NCI-H748 (cell line): Measurements from ENCODE around the gene TTL.
"Not testable (repeated sequence)": the region's sequence is repeated elsewhere in the genome, so short reads cannot be mapped to it uniquely, and the experiment has no call there.

Experiments used
- DNase-seq: peaks from one replicate; lab custom pipeline; 2025; ENCODE audit not compliant: unreplicated experiment; lab: John Stamatoyannopoulos, UW

TTL gene

DNA sequence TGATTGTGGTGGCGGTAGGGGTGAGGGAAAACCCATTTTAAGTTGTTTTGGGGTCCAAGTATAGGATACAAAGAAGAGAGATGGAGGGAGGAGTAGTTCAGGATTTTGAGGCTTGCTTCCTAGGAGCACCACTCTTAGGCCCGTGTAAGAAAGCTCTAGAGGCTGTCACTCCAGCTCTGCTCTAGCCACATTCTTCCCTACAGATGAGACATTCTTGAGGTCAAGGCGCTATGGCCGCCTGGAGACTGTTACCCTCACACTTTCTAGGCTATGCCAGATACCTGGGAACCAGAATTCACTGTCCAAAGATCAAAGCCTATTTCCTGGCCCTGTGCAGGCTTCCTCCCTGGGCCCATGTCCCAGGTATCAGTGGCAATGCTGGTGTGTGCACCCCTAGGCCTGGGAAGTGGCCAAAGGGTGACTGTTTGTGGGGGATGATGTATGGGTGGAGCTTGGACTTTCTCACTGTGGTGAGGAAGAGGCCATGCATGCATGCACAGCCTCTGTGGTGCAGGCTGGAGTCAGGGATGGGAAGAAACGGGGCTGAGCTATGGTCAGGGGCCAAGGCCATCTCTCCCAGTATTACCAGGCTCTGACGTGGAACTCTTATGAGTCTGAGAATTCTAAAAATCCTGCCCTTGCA is 7.0 kb upstream of the TTL start:
- DNase-seq, result no peak

DNA sequence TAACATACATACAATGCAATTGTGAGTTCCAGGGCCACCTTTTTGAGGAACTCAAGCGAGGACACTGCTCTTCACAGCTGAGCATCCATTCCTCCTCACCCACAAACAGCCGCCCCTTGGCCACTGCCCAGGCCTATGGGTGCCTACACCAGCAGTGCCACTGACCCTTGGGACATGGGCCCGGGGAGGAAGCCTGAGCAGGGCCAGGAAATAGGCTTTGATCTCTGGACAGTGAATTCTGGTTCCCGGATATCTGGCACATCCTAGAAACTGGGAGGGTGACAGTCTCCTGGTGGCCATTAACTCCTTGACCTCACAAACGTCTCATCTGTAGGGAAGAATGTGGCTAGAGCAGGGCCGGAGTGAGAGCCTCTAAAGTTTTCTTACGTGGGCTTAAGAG is 5.5 kb upstream of the TTL start:
- DNase-seq, result no peak

DNA sequence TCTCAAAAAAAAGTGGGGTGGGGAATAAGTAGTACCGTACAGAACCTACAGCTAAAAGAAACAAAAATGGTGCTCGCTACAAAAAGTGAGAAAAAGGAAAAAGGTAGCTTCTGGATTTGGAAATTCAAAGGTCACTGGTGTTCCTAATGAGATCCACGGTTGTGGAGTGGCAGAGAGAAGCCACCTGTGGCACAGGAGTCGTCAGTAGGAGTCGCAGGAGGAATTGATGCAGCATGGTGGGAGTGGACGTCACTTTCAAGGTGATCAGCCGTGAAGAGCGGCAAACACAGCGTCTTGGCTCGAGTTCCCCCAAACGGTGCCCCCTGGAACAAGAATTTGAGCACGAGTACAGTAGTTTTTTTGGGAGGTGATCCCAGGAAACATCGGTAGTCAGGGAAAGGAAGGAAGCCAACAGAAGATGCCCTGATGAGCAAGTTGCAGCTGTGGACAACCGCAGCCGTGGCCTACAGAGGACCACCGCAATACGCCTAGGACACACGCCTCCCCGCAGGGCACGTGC is 1.4 kb upstream of the TTL start:
- DNase-seq, result peak; percentile 36

DNA sequence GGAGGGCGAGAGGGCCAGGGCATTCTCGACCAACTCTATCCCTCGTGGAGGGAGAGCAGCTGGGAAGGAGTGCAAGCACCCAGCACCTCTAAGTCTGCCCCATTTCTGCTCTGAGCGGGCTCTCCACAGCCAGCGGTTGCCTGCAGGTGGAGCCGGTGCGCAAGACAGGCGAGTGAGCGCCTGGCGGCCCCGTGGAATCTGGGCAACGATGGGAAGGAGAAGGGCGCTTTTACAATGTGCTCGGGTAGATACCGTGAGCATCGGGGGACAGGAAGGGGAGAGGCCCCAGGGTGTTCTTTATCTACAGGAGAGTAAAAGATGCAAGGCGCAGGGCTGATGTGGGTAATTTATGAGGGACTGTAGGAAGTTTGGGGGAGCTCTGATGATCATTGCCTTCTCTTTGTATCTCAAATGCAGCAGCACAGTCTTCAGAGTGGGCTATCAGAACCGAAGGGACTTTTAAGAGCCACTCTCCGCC is 867 bp upstream of the TTL start:
- DNase-seq, result peak; percentile 84

DNA sequence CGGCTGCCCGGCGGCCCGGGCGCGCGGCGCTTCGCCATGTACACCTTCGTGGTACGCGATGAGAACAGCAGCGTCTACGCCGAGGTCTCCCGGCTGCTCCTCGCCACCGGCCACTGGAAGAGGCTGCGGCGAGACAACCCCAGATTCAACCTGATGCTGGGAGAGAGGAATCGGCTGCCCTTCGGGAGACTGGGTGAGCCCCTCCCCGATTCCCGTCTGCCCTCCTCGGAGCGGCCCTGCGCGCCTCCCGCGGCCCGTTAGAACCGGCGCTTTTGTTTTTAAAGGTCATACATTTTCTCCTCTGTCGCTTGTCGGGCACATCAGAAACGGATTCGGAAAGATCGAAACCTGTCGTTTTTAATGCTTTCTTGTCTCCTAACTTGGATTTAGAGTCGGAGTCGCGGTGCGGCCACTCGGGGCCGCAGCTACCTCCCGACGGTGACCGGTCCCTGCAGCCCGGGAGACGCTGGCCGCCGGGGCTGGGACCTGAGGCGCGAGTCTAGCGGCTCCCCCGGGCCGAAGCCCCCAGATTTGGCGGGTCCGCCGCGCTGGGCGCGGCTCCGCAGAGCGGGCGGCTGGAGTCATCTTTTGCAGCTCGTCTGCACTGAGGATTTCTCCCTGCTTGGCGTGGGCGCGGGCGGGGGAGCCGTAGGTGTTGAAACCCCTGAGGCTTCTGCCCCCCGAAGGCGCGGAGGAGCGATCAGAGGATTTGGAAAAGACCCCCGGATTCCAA is 519 bp downstream of the TTL start:
- DNase-seq, result peak; percentile 63

DNA sequence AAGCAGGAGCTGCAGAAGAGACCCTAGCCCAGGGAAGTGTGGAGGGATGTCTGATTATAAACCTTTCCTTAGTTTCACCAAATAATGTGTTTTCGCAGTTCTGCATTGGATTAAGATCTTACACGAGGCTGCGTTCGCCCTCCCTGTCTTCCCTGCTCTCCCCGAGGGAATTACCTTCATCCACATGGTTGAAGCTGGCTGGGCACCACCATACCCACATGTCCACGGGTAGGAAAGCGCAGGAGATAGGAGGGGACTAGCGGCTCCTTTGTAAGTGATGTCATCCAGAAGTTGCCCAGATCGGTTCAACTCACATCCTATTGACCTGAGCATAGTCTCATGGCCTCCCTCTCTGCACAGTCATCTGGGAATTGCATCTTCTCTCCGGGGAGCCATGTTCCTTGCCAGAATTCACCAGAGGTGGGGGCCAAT is 1.1 kb downstream of the TTL start:
- DNase-seq, result peak; percentile 64

DNA sequence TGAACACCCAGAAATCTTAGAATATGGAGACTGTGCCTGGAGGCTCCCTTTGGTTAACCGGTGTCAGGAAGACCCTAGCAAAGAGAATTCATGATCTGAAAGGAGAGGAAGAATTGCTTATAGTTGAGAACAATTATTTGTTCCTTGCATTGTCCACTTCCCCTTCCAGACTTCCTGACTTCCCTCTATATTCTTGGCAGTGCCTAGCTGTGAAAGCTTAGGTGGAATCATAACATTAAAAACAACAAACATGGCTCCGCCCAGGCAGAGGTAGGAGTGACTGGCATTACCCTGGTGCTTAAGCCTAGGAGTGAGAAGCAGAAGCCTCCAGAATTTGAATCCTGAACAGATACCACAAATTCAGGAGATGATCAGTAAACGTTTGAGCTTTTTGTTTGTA is 1.9 kb downstream of the TTL start:
- no peak for DNase-seq

DNA sequence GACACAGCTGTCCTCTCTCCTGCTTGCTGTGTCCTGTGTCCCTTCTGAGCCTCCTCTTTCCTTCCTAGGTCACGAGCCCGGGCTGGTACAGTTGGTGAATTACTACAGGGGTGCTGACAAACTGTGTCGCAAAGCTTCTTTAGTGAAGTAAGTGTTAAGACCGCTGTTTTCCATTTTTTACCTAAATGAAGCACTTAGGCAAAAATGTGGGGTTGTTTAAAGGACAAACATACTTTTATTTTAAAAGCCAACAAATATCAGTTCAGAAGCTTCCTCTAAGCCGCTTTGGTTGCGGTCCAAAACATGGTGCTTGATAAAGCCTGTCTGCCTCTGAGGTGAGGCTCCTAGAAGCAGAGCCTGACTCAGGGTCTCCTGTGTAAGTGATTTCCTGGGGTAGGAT is 3.9 kb downstream of the TTL start:
- DNase-seq, result no peak

DNA sequence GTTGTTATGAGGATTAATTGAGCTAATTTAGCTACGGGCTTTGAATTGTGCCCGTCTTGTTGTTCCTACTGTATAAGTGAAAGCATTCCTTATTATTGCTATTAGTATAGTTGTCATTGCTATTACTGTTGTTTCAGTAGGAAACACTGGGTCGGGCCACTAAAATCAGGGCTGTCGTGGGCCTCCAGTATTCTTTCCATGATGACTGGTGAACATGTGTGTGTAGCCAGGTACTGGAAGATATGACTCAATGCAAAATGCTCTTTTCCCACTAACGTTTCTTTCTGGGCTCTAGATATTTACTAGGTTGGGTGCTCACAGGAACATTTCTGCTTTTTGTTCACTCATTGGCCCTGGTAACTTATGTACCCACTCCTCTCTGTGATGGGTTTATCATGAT is 4.9 kb downstream of the TTL start:
- DNase-seq, result no peak

DNA sequence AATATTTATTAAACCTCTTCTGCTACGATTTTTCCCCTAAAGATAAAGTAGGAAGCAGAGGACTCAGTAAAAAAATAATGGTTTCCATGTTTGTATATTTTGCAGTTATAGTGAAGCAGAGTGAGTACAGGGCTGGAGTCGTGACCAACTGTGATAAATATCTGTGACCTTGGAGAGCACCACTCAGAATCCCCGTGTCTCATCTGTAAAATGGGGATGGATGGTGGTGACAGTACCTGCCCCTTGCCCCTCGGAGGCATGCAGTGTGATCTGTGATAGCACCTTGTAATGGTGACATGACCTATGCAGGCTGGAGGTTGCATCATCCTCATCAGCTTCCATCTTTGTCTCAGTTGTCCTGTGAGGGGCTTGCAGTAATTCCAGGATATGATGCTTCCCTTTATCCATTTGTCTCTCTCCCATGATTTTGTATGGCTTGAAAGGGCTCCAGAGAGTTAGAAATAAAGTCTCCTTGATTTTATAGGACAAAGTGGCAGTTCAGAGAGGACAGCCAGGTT is 5.5 kb downstream of the TTL start:
- no peak for DNase-seq

DNA sequence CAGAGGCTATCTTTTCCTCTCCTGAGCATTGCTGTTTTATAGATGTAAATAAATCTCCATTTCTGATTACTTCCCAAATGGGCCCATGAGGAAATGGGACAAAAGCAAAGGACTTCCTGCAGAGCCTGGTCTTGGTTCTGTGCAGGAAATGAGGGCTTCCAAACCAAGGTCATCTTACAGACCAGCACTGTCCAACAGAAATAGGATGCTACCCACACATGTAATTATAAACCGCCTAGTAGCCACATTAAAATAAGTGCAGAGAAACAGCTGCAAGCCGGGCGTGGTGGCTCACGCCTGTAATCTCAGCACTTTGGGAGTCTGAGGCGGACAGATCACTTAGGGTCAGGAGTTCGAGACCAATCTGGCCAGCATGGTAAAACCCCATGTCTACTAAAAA is 6.2 kb downstream of the TTL start:
- DNase-seq, result peak; percentile 0

DNA sequence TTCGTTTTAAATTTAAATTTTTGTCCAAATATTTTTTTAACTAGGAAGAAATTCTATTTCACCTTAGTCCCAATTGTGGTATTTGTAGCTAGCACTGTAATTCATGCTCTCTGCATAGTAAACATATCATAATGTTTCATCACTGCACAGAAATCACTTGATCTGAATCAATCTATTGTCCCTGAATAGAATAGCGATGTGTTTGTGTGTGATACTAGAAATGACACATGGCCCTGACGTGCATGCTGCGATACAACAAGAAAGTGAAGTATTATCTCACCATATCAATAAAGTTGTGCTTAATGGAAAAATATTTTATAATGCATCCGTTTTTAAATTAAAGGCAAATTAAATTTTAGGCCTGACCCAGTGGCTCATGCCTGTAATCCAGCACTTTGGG is 10.0 kb downstream of the TTL start:
- DNase-seq, result no peak

DNA sequence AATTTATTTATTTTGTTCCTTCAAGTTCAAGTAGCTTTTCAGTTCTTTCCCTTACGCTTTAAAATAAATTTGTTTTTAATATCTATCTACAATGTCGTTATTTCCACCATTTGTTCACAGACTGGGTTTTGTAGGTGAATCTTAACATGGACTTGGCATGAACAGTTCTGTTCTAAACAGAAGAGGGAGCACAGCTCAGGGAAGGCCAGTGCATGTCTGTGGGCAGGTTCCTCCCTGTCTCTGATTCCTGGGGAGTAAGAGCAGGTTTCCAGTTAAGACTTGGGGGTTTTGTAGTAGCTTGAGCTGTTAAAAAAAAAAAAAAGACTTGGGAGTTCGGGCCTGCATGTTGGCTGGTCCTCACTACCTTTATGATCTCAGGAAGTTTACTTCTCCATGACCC is 11.1 kb downstream of the TTL start:
- DNase-seq, result no peak

DNA sequence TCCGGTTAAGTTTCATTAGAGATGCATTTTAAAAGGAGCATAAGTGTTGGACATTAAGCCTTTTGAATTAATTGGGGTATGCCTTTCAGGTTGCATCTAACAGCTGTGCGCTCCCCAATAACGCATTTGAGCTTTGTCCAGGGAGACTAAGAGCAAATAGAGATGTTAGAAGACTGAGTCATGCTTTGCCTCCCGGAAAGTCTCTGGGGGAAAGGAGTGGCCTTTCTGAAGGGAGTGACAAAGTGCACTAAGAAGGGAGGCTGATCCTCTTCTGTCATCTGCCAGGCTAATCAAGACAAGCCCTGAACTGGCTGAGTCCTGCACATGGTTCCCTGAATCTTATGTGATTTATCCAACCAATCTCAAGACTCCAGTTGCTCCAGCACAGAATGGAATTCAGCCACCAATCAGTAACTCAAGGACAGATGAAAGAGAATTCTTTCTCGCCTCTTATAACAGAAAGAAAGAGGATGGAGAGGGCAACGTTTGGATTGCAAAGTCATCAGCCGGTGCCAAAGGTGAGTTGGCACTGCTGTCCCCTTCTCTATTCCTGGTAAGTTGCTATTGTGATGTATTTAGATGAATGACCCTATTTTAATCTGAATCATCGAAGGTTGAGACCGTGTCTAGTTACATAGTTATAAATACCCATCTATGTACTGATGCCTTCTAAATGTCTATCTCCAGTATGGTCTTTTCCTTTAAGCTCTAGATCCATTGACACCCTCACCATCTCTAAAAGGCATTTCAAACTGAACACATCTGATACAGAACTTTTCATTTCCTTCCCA is 12.1 kb downstream of the TTL start:
- no peak for DNase-seq

DNA sequence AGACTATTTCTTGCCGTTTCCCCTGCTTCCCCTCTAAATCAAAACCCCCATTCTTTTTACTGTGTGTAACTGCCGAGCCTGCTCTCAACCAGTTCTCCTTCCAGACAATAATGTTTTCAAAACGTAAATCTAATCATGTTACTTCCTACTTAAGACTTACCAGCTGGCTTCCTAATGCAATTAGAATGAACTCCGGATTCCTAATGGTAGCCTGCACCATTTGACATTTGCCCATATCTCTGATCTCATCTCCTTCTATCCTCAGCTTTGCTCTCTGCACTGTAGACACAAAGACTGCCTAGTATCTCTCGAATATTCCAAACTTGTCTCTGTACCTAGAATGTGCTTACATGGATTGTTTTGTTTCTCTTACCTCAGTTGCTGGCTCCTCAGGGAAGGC is 12.9 kb downstream of the TTL start:
- no peak for DNase-seq

DNA sequence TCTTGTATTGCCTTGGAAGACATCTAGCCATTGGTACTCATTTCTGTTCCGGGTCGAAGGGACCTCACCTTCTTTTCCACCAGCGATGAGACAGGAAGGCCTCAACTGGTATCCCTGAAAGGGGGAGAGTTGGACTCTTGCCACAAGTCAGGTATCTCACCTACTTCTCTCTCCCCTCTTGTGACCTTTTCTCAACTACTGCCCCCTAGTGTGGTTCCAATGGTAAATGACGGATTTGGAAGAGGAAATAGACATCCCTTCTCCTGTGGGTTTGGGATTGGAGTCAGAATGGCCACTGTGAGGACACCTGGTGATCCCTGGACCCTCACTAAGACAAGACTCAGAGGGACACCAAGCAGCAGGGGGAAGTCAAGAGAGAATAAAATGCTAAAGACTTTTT is 13.9 kb downstream of the TTL start:
- DNase-seq, result not testable (repeated sequence)

DNA sequence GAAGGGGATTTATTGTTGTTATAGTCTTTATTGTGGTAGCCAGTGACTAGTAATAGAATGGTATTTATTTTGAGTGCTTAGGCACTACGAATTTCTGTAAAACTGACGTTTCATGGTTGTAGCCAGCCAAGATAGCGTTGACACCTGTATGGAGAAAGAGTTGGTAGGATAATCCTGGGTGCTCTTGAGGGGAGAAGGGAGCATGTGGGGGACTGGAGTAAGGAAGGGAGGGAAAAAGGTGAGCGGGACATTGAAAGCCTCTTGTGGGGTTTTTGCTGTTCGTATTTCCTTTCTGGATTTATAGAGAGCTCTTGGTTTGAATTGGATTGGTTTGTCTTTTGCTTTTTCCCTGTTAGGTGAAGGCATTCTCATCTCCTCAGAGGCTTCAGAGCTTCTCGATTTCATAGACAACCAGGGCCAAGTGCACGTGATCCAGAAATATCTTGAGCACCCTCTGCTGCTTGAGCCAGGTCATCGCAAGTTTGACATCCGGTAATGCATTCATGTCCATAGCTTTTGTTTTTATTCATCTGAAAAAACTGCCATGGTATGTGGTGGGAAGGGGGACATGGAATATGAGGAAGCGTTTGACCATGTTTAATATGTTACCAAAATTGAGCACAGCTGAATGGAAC is 19.0 kb downstream of the TTL start:
- DNase-seq, result peak; percentile 43

DNA sequence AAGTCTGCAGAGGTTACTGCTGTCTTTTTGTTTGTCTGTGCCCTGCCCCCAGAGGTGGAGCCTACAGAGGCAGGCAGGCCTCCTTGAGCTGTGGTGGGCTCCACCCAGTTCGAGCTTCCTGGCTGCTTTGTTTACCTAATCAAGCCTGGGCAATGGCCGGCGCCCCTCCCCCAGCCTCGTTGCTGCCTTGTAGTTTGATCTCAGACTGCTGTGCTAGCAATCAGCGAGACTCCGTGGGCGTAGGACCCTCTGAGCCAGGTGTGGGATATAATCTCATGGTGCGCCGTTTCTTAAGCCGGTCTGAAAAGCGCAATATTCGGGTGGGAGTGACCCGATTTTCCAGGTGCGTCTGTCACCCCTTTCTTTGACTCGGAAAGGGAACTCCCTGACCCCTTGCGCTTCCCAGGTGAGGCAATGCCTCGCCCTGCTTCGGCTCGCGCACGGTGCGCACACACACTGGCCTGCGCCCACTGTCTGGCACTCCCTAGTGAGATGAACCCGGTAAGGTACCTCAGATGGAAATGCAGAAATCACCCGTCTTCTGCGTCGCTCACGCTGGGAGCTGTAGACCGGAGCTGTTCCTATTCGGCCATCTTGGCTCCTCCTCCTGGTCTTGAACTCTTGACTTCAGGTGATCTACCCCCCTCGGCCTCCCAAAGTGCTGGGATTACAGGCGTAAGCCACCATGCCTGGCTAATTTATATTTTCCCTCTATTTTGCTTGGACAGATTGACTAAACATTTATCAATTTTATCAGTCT is 27.5 kb downstream of the TTL start:
- not testable (repeated sequence) for DNase-seq

DNA sequence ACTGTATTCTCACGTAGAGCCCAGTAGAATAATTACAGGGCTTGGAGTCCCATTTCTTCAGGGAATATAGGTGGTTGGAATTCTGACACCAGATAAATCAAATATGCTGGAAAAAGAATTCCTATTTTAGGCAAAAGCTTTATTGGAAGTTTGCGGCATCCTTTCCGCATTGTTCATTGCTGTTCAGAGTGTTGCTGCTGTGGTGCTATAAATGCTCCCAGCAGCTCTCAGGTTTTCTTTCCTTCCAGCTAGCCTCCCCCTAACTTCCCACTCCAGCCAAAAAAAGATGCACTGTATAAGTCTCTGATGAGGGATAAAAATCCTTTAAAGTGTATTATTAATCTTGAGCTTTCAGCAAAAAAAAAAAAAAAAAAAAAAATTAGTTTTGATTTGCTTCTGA is 34.8 kb downstream of the TTL start:
- DNase-seq, result no peak

DNA sequence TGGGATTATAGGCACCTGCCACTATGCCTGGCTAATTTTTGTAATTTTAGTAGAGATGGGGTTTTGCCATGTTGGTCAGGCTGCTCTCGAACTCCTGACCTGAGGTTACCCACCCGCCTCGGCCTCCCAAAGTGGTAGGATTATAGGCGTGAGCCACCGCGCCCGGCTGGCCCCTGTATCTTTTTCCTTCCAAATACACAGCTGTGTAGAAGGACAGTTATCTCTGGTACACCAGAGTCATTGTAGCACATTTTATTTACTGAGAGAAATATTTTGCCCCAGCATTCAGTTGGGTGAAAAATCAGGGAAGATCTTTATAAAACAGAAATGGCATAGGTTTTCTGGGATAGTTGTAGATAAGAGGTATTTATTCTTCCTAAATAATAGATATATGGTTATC is 36.9 kb downstream of the TTL start:
- DNase-seq, result no peak
